OCI-LY7 (cell line): ENCODE data around the gene CASQ2.

Source experiments
- EZH2phosphoT487 ChIP-seq: fragments of 200-600 bp; sonication (generic); IDR thresholded peaks from 2 replicates; pipeline ENCODE4 v1.6.1; 2018; ENCODE audit warnings: low read depth, borderline replicate concordance, mild to moderate bottlenecking, mixed run types, antibody characterized with exemption, low read length, moderate library complexity, mixed read lengths
- TF ChIP-seq, protein P1 (sequence below): fragments of 200-600 bp; sonication (generic); conservative IDR thresholded peaks from 2 replicates; pipeline ENCODE4 v1.5.1; 2014; ENCODE audit warnings: mild to moderate bottlenecking, antibody characterized with exemption, low read length, moderate library complexity, mixed read lengths

DNA sequence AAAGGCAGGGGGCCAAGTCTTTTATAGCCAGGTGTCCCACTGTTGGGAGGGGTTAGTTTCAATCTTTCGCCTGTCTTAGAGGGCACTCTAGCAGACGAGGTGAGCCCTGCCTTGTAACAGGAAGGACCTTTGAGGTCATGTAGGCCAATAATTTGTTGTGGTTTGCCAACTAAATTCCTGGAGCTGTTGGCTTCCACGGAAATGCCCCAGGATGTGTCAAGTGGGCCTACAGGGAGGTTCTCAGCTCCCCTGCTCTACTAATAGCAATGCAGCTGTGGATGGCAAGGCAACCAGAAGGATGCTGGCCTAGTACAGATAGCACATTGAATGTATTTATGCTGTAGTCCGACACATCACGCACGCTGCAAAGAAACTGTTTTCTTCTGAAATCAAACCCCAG, 22.3 kb upstream of the CASQ2 start:
- TF ChIP-seq, protein P1, sequence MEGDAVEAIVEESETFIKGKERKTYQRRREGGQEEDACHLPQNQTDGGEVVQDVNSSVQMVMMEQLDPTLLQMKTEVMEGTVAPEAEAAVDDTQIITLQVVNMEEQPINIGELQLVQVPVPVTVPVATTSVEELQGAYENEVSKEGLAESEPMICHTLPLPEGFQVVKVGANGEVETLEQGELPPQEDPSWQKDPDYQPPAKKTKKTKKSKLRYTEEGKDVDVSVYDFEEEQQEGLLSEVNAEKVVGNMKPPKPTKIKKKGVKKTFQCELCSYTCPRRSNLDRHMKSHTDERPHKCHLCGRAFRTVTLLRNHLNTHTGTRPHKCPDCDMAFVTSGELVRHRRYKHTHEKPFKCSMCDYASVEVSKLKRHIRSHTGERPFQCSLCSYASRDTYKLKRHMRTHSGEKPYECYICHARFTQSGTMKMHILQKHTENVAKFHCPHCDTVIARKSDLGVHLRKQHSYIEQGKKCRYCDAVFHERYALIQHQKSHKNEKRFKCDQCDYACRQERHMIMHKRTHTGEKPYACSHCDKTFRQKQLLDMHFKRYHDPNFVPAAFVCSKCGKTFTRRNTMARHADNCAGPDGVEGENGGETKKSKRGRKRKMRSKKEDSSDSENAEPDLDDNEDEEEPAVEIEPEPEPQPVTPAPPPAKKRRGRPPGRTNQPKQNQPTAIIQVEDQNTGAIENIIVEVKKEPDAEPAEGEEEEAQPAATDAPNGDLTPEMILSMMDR = no peak
- TF ChIP-seq EZH2phosphoT487 = no peak
